Left renal cortex interstitium (tissue), 4 donors: ENCODE results near the gene TIMM23B. TPM values are rescaled to one million over a fixed set of nuclear protein-coding genes. Genes with fewer than 3 reads are reported as not detected.
"Not testable (repeated sequence)": the region's sequence is repeated elsewhere in the genome, so short reads cannot be mapped to it uniquely, and the experiment has no call there.

Experiments
- DNase-seq, 4 donors: peaks; one replicate each; pipeline ENCODE4 v3.0.0-alpha.2; 2013; ENCODE audit warnings: low read depth in 4 of 4, low spot score in 2 of 4, missing footprints in 1 of 4
- polyA plus RNA-seq, 4 donors: library from polyadenylated mRNA; unstranded; fragments of 120-200 nt; gene quantifications; one replicate each; pipeline ENCODE4 v1.2.1, GENCODE V29; 2013; ENCODE audit not compliant: insufficient read length in 4 of 4

Gene TIMM23B
- polyA plus RNA-seq, 4 donors: 10.4 to 22.1 (median 14.7) TPM

GRCh38 chr10:49972094-49972493 is 30.2 kb downstream of the TIMM23B start:
- DNase-seq: not testable (repeated sequence)

GRCh38 chr10:49977756-49978155 is 35.9 kb downstream of the TIMM23B start:
- DNase-seq: not testable (repeated sequence)

GRCh38 chr10:49987207-49987606 is 45.4 kb downstream of the TIMM23B start:
- DNase-seq: not testable (repeated sequence)

- DNase-seq: not testable (repeated sequence)
Measured at GRCh38 chr10:49988376-49988775, 46.5 kb downstream of the TIMM23B start, which contains the start of gene AGAP6. Gene AGAP6, plus strand, starts transcription at chr10:49988406. Its CDS starts 310 bp downstream, at chr10:49988716.

GRCh38 chr10:49995321-49995720 is 53.5 kb downstream of the TIMM23B start:
- DNase-seq: not testable (repeated sequence)

- DNase-seq: not testable (repeated sequence)
Measured at GRCh38 chr10:50014024-50014423, 72.2 kb downstream of the TIMM23B start.

GRCh38 chr10:50015596-50016220 is 73.9 kb downstream of the TIMM23B start:
- DNase-seq: not testable (repeated sequence)

GRCh38 chr10:50016926-50017325 is 75.1 kb downstream of the TIMM23B start:
- DNase-seq: not testable (repeated sequence)

GRCh38 chr10:50017646-50018045 is 75.8 kb downstream of the TIMM23B start:
- DNase-seq: not testable (repeated sequence)

GRCh38 chr10:50019279-50019678 is 77.4 kb downstream of the TIMM23B start:
- DNase-seq: not testable (repeated sequence)

GRCh38 chr10:50020451-50021024 is 78.7 kb downstream of the TIMM23B start:
- DNase-seq: not testable (repeated sequence)

- no peak for DNase-seq
Measured at GRCh38 chr10:50021646-50022045, 79.8 kb downstream of the TIMM23B start.

Other genes with a start within 250 kb of the TIMM23B start
- 10 to 100 TPM; 42.3 to 47.6 (median 44.1) TPM for gene OGDHL, start 179.7 kb upstream of the TIMM23B start, polyA plus RNA-seq
- 10 to 100 TPM; 31.4 to 42.2 (median 37.1) TPM for gene PARG, start within 50 bp of the TIMM23B start, polyA plus RNA-seq
- 10 to 100 TPM; 10.8 to 41.4 (median 22.0) TPM for gene AGAP6, start 46.4 kb downstream of the TIMM23B start, polyA plus RNA-seq
- gene WASHC2A, start 125.9 kb downstream of the TIMM23B start, polyA plus RNA-seq: 10 to 100 TPM; 48.7 to 82.5 (median 75.6) TPM